Measurements from ENCODE around the gene ABCA1. TPM values are rescaled to one million over a fixed set of nuclear protein-coding genes. Genes with fewer than 3 reads are reported as not detected.

Gene ABCA1
- total and polyA plus RNA-seq, 2 of the 13 experiments (the other 11 are each of a cell fraction or from before 2014, with no cell fraction given) = 26.8 to 63.8 TPM

GRCh38 chr9:104772714-104773510 lies 155.0 kb downstream of the ABCA1 start:
- no peak overlapping the region for H3K4me3 ChIP-seq (replicated peaks in 1 of 3; ENCODE audit: insufficient read depth in 1 of 3, low read depth in 2 of 3, low read length in 3 of 3)
- ATAC-seq (no peak), FAIRE-seq (no peak), DNase-seq (ENCODE audit: low spot score) (no peak)
- no TSS peak for BruUV-seq (replicated peaks)
- no peak overlapping the region for H3K9ac ChIP-seq (ENCODE audit: insufficient read depth, low read depth, low read length)
- intact Hi-C loops (cut with micrococcal nuclease; ENCODE audit: unreplicated experiment) = no loop called here
- no peaks in the 10 kb centered on the region for H3K79me2 ChIP-seq (ENCODE audit: insufficient read depth, low read length)
- no peaks in the 10 kb centered on the region for H4K20me1 ChIP-seq (ENCODE audit: insufficient read depth, low read length)
- H3K27ac ChIP-seq (ENCODE audit: extremely low read length, insufficient read depth, low read length) = no peak overlapping the region
- H3K9me3 ChIP-seq (ENCODE audit: low read length) = no peaks in the 10 kb centered on the region
- H3K4me2 ChIP-seq (ENCODE audit: low read depth, low read length) = no peak overlapping the region
- in situ Hi-C loops (cut with HindIII; ENCODE audit: extremely low pct_ligation_motif_present, low pct_unique_long_range_greater_than_20kb) = no loop called here
- WGBS (ENCODE audit: low lambda C conversion rate) = 83% methylated on average over 5 of the region's 5 CpGs
- ChIA-PET CTCF (ENCODE audit: low intra/inter-chr PET ratio, low total read pairs) (no interaction called here), POLR2A (no interaction called here)
- no peaks in the 10 kb centered on the region for H3K36me3 ChIP-seq (replicated peaks in 1 of 2; ENCODE audit: control insufficient read depth in 1 of 2, insufficient read depth in 2 of 2, low read length in 2 of 2)
- H3K4me1 ChIP-seq (ENCODE audit: insufficient read depth, low read length) = no peaks in the 10 kb centered on the region
- no peak overlapping the region for H2AFZ ChIP-seq (ENCODE audit: low read length)
- H3K27me3 ChIP-seq (ENCODE audit: control insufficient read depth in 1 of 2, insufficient read depth in 2 of 2, low read length in 2 of 2) = no peaks in the 10 kb centered on the region
- TF ChIP-seq ZNF331 (CRISPR knock-in tag; IDR thresholded peaks at IDR 0.05) (no peak), ZNF740 (CRISPR knock-in tag; IDR thresholded peaks at IDR 0.05) (no peak), CHD2 (IDR thresholded peaks at IDR 0.05; ENCODE audit: low read depth, low read length) (no peak), E2F5 (CRISPR knock-in tag; conservative IDR thresholded peaks at IDR 0.05) (no peak), ZGPAT (CRISPR knock-in tag; IDR thresholded peaks at IDR 0.05) (no peak), GMEB2 (CRISPR knock-in tag; IDR thresholded peaks at IDR 0.05; ENCODE audit: low read depth) (no peak), ZBTB43 (CRISPR knock-in tag; conservative IDR thresholded peaks at IDR 0.05) (no peak), ZNF224 (CRISPR knock-in tag; IDR thresholded peaks at IDR 0.05) (no peak), ZFP36 (IDR thresholded peaks at IDR 0.05; ENCODE audit: borderline replicate concordance, low read depth, low read length, partially characterized antibody) (no peak), MYPOP (CRISPR knock-in tag; IDR thresholded peaks at IDR 0.05) (no peak), ZNF180 (CRISPR knock-in tag; IDR thresholded peaks at IDR 0.05; ENCODE audit: borderline replicate concordance, low read depth) (no peak), ZNF687 (CRISPR knock-in tag; IDR thresholded peaks at IDR 0.05) (no peak)
